COLO668 (cell line): ENCODE results near the gene STARD3.
"Not testable (repeated sequence)": the region's sequence is repeated elsewhere in the genome, so short reads cannot be mapped to it uniquely, and the experiment has no call there.

Experiments
- DNase-seq: peaks from one replicate; lab custom pipeline; 2025; ENCODE audit not compliant: unreplicated experiment; lab: John Stamatoyannopoulos, UW

STARD3 gene

GRCh38 chr17:39687101-39687545, 50.2 kb downstream of the STARD3 start:
- peak; percentile 4 for DNase-seq

- peak; percentile 85 for DNase-seq
Observed at GRCh38 chr17:39687546-39688474, 50.9 kb downstream of the STARD3 start, which contains the start of gene PGAP3. PGAP3 (minus strand) TSS chr17:39688057; CDS start chr17:39688014, 43 bp downstream.

- DNase-seq: no peak
Observed at GRCh38 chr17:39688475-39688835, 51.5 kb downstream of the STARD3 start.

GRCh38 chr17:39688945-39689344, 52.0 kb downstream of the STARD3 start:
- no peak for DNase-seq

- DNase-seq: no peak
Observed at GRCh38 chr17:39694593-39694992, 57.6 kb downstream of the STARD3 start.

- DNase-seq: no peak
Observed at GRCh38 chr17:39695089-39695474, 58.1 kb downstream of the STARD3 start.

- DNase-seq: no peak
Observed at GRCh38 chr17:39696731-39697130, 59.8 kb downstream of the STARD3 start.

- no peak for DNase-seq
Observed at GRCh38 chr17:39697961-39698360, 61.0 kb downstream of the STARD3 start.

GRCh38 chr17:39699157-39699817, 62.3 kb downstream of the STARD3 start:
- not testable (repeated sequence) for DNase-seq

- DNase-seq: peak; percentile 14
Observed at GRCh38 chr17:39699818-39700147, 62.8 kb downstream of the STARD3 start, which contains the start of gene ERBB2. ERBB2 (plus strand) TSS chr17:39700064; CDS start chr17:39700239, 175 bp downstream.

- peak; percentile 14 for DNase-seq
Observed at GRCh38 chr17:39700148-39700987, 63.4 kb downstream of the STARD3 start.

GRCh38 chr17:39701012-39701783, 64.3 kb downstream of the STARD3 start:
- no peak for DNase-seq

GRCh38 chr17:39701784-39702422, 65.0 kb downstream of the STARD3 start:
- DNase-seq: no peak

- peak; percentile 62 for DNase-seq
Observed at GRCh38 chr17:39702901-39703893, 66.3 kb downstream of the STARD3 start.

GRCh38 chr17:39703913-39704312, 67.0 kb downstream of the STARD3 start:
- DNase-seq: no peak

GRCh38 chr17:39704821-39705551, 68.0 kb downstream of the STARD3 start:
- no peak for DNase-seq

- peak; percentile 58 for DNase-seq
Observed at GRCh38 chr17:39705786-39706348, 68.9 kb downstream of the STARD3 start.

GRCh38 chr17:39706383-39706782, 69.4 kb downstream of the STARD3 start:
- no peak for DNase-seq
